ENCODE measurements around the gene AKAP9.
"Not testable (repeated sequence)": the region's sequence is repeated elsewhere in the genome, so short reads cannot be mapped to it uniquely, and the experiment has no call there.

AKAP9 gene

DNA sequence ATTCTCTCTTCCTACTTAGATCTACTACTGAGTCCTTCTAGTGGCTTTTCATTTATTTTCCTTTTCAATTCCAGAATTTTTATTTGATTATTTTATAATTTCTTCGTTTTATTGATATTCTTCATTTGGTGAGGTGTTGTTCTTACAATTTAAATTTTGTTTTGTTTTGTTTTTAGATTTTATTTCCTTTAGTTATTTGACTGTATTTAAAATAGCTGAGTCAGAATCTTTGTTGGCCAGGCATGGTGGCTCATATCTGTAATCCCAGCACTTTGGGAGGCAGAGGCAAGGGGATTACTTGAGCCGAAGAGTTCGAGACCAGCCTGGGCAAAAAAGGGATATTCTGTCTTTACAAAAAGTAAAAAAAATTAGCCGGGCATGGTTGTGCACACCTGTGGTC lies 36.1 kb downstream of the AKAP9 start:
- no peak overlapping the region for H3K4me3 ChIP-seq (replicated peaks; ENCODE audit: low read depth, low read length)
- DNase-seq (ENCODE audit: extremely low read depth, low read depth): no peak
- TF ChIP-seq, protein P1, sequence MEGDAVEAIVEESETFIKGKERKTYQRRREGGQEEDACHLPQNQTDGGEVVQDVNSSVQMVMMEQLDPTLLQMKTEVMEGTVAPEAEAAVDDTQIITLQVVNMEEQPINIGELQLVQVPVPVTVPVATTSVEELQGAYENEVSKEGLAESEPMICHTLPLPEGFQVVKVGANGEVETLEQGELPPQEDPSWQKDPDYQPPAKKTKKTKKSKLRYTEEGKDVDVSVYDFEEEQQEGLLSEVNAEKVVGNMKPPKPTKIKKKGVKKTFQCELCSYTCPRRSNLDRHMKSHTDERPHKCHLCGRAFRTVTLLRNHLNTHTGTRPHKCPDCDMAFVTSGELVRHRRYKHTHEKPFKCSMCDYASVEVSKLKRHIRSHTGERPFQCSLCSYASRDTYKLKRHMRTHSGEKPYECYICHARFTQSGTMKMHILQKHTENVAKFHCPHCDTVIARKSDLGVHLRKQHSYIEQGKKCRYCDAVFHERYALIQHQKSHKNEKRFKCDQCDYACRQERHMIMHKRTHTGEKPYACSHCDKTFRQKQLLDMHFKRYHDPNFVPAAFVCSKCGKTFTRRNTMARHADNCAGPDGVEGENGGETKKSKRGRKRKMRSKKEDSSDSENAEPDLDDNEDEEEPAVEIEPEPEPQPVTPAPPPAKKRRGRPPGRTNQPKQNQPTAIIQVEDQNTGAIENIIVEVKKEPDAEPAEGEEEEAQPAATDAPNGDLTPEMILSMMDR (IDR thresholded peaks at IDR 0.05; ENCODE audit: low read depth, low read length, missing control alignments): no peak

DNA sequence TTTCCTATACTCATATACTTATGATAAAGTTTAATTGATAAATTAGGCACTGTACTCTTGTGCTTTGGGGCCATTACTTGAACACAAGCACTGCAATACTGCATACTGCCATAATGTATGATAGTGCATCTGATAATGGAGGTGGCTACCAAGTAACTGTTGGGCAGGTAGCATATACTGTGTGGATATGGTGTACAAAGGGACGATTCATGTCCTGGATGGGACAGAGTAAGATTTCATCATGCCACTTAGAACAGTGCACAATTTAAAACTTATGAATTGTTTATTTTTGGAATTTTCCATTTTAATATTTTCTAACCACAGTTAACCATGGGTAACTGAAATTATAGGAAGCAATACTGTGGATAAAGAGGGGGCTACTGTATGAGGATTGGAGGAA lies 38.9 kb downstream of the AKAP9 start:
- H3K4me3 ChIP-seq (replicated peaks; ENCODE audit: low read depth, low read length): no peak overlapping the region
- TF ChIP-seq, protein P1 (IDR thresholded peaks at IDR 0.05; ENCODE audit: low read depth, low read length, missing control alignments): no peak
- DNase-seq (ENCODE audit: extremely low read depth, low read depth): no peak

DNA sequence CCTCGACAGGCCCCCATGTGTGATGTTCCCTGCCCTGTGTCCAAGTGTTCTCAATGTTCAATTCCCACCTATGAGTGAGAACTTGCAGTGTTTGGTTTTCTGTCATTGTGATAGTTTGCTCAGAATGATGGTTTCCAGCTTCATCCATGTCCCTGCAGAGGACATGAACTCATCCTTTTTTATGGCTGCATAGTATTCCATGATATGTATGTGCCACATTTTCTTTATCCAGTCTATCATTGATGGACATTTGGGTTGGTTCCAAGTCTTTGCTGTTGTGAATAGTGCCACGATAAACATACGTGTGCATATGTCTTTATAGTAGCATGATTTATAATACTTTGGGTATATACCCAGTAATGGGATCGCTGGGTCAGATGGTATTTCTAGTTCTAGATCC lies 41.7 kb downstream of the AKAP9 start:
- DNase-seq (ENCODE audit: extremely low read depth, low read depth); H3K4me3 ChIP-seq (replicated peaks; ENCODE audit: low read depth, low read length): not testable (repeated sequence)

GRCh38 chr7:91988213-91988612 lies 47.6 kb downstream of the AKAP9 start:
- H3K4me3 ChIP-seq (replicated peaks; ENCODE audit: low read depth, low read length): no peak overlapping the region
- TF ChIP-seq, protein P1 (IDR thresholded peaks at IDR 0.05; ENCODE audit: low read depth, low read length, missing control alignments): no peak
- no peak for DNase-seq (ENCODE audit: extremely low read depth, low read depth)

GRCh38 chr7:91993976-91994375 lies 53.3 kb downstream of the AKAP9 start:
- no peak for DNase-seq (ENCODE audit: extremely low read depth, low read depth)
- TF ChIP-seq, protein P1 (IDR thresholded peaks at IDR 0.05; ENCODE audit: low read depth, low read length, missing control alignments): no peak
- H3K4me3 ChIP-seq (replicated peaks; ENCODE audit: low read depth, low read length): no peak overlapping the region

- DNase-seq (ENCODE audit: extremely low read depth, low read depth): no peak
- H3K4me3 ChIP-seq (replicated peaks; ENCODE audit: low read depth, low read length): no peak overlapping the region
- TF ChIP-seq, protein P1 (IDR thresholded peaks at IDR 0.05; ENCODE audit: low read depth, low read length, missing control alignments): no peak
Observed at GRCh38 chr7:91995391-91996105, 54.9 kb downstream of the AKAP9 start.

- DNase-seq (ENCODE audit: extremely low read depth, low read depth): no peak
- TF ChIP-seq, protein P1 (IDR thresholded peaks at IDR 0.05; ENCODE audit: low read depth, low read length, missing control alignments): no peak
- no peak overlapping the region for H3K4me3 ChIP-seq (replicated peaks; ENCODE audit: low read depth, low read length)
Observed at GRCh38 chr7:91999631-92000565, 59.2 kb downstream of the AKAP9 start.
